Erythroblast (primary cell): ENCODE measurements around the gene FAM13C.

ENCODE experiments used
- GATA1 ChIP-seq: IDR thresholded peaks from 2 replicates; pipeline ENCODE4 v1.6.1; 2011; ENCODE audit warnings: low read depth, mild to moderate bottlenecking, control low read depth, low read length, moderate library complexity
- POLR2A ChIP-seq: IDR thresholded peaks from 2 replicates; pipeline ENCODE4 v1.6.1; 2011; ENCODE audit warnings: mild to moderate bottlenecking, low read length

DNA sequence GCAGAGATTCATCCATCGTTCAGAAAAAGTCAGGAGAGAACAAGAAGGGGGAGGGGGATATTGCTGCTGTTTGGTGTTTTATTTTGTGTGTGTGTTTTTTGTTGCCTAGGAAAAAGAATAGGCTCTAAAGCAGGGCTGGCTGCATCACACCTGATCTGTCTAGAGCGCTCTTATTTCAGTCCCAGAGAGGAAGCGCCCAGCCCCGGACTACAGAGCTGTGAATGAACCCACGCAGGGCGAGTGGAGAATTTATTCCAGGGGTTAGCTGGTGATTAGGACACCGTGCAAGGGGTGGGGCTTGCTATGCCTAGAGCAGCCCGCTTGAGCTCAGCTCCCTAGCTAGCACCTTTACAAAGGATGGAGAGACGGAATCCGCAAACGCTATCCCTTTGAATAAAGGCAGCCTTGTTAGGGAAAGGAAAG lies 621 bp upstream of the FAM13C start:
- TF ChIP-seq POLR2A: no peak
- no peak for TF ChIP-seq GATA1
